ENCODE data around the gene PDIA3.
A peak's percentile ranks its signal among the peaks of the same experiment; 100 is the strongest.
"Not testable (repeated sequence)": the region's sequence is repeated elsewhere in the genome, so short reads cannot be mapped to it uniquely, and the experiment has no call there.

The PDIA3 gene

GRCh38 chr15:43746245-43746902 is at the start of gene PDIA3:
PDIA3 (plus strand) TSS chr15:43746438; CDS start chr15:43746540, 102 bp downstream.
- CTCF ChIA-PET = not testable (repeated sequence)
- peak; percentile 97 for DNase-seq (ENCODE audit: low spot score)
- H3K27ac ChIP-seq = peak within 1 kb of the TSS; percentile 88
- POLR2A ChIA-PET (ENCODE audit: low non-redundant PET) = interaction anchor here (0.6 to 1.7 kb wide), 3 partner anchors 17 to 305 kb away, joined by 3 read pairs; partner anchors contain the start of gene ELL3
- TF ChIP-seq, protein P1, sequence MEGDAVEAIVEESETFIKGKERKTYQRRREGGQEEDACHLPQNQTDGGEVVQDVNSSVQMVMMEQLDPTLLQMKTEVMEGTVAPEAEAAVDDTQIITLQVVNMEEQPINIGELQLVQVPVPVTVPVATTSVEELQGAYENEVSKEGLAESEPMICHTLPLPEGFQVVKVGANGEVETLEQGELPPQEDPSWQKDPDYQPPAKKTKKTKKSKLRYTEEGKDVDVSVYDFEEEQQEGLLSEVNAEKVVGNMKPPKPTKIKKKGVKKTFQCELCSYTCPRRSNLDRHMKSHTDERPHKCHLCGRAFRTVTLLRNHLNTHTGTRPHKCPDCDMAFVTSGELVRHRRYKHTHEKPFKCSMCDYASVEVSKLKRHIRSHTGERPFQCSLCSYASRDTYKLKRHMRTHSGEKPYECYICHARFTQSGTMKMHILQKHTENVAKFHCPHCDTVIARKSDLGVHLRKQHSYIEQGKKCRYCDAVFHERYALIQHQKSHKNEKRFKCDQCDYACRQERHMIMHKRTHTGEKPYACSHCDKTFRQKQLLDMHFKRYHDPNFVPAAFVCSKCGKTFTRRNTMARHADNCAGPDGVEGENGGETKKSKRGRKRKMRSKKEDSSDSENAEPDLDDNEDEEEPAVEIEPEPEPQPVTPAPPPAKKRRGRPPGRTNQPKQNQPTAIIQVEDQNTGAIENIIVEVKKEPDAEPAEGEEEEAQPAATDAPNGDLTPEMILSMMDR (conservative IDR thresholded peaks at IDR 0.05; ENCODE audit: low read depth) = 0 out of 2 replicates have a peak, but pooled peaks have one; percentile 8

GRCh38 chr15:43702174-43702573 is 44.1 kb upstream of the PDIA3 start:
- ChIA-PET CTCF (interaction anchor here (0.6 kb wide), 1 partner anchor 267 kb away, joined by 3 read pairs; no protein-coding TSS in a partner anchor), POLR2A (ENCODE audit: low non-redundant PET) (no interaction called here)
- TF ChIP-seq, protein P1 (conservative IDR thresholded peaks at IDR 0.05; ENCODE audit: low read depth) = no peak
- no peak overlapping the region for H3K27ac ChIP-seq
- no peak for DNase-seq (ENCODE audit: low spot score)

- ChIA-PET POLR2A (ENCODE audit: low non-redundant PET) (no interaction called here), CTCF (interaction anchor here (0.6 kb wide), 2 partner anchors 240 to 268 kb away, joined by 3 read pairs; no protein-coding TSS in a partner anchor)
- DNase-seq (ENCODE audit: low spot score) = no peak
- TF ChIP-seq, protein P1 (conservative IDR thresholded peaks at IDR 0.05; ENCODE audit: low read depth) = no peak
- no peak overlapping the region for H3K27ac ChIP-seq
These were observed 43.4 kb upstream of the PDIA3 start for GRCh38 chr15:43702701-43703424.

- POLR2A ChIA-PET (ENCODE audit: low non-redundant PET); H3K27ac ChIP-seq; DNase-seq (ENCODE audit: low spot score); CTCF ChIA-PET: not testable (repeated sequence)
These were observed 35.7 kb upstream of the PDIA3 start for GRCh38 chr15:43710431-43711131.

DNA sequence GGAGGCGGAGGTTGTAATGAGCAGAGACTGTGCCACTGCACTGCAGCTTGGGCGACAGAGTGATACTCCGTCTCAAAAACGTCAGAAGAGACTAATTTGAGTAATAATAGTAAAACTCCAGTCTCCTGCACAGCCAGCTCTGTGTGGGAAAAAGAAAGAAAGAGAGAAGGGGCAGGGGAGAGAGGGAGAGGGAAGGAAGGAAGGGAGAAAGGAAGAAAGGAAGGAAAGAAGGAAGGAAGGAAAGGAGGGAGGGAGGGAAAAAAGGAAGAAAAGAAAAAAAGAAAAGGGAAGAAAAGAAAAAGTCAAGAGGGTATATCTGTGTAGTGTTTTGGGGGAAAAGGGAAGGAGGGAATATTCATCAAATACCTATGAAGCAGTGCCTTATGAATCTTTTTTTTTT is 23.1 kb upstream of the PDIA3 start:
- DNase-seq (ENCODE audit: low spot score) = no peak
- TF ChIP-seq, protein P1 (conservative IDR thresholded peaks at IDR 0.05; ENCODE audit: low read depth) = no peak
- CTCF ChIA-PET = interaction anchor here (0.6 kb wide), 2 partner anchors 303 to 369 kb away, joined by 3 read pairs; no protein-coding TSS in a partner anchor
- no peak overlapping the region for H3K27ac ChIP-seq
- POLR2A ChIA-PET (ENCODE audit: low non-redundant PET) = no interaction called here

DNA sequence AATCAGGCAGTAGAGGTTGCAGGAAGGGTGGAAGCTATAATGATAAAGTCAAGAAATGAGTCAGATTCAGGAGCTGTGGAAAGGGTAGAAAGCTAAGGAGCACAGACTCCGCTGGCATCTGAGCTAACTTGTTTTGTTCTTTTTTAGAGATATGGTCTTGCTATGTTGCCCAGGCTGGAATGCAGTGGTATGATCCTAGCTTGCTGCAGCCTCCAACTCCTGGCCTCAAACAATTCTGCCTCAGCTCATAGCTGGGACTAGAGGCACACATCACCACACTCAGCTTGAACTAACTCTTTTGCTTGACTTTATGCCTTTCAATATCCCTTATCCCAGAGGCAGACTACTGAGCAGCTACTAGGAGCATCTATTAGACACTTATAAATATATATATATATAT is 19.9 kb upstream of the PDIA3 start:
- POLR2A ChIA-PET (ENCODE audit: low non-redundant PET); H3K27ac ChIP-seq; CTCF ChIA-PET; DNase-seq (ENCODE audit: low spot score): not testable (repeated sequence)

DNA sequence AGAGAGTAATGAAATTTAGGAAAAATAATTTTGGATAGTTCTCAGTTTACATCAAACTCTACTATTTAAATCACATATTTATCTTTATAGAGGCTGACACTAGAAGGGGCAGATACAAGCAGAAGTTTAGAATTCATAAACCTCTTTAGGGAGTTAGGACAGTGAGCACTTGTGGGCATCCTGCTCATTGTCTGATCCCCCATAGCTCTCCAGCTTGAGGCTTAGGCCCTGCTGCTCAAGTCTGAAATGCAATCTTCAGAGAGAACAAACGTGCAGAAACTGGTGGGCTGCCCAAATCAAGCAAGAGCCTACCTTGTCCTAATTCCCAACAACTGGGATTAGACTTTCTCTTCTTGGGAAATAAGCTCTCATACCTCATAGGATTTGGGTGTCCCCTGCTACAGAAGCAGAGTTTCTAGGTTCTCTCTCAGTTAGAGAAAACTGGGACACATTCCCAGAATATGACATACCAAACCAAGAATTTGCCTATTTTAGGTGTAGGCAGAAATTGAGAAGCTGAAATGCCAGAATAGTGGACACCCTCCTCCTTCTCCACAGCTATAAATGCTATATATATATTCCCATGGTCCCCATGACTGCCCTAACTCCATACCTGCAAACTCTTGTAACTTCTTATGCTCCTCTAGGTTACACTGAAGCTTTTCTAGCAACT is 18.0 kb upstream of the PDIA3 start:
- DNase-seq (ENCODE audit: low spot score); CTCF ChIA-PET: not testable (repeated sequence)

More for the DNA sequence above, 18.0 kb upstream of the PDIA3 start:
- POLR2A ChIA-PET (ENCODE audit: low non-redundant PET); H3K27ac ChIP-seq: not testable (repeated sequence)

All from RWPE1 (cell line).